GM12891 (cell line): Measurements from ENCODE around the gene ANKH.

Experiments used
- DNase-seq: peaks from one replicate; pipeline ENCODE4 v3.0.0; 2011; ENCODE audit warnings: low spot score; ENCODE audit not compliant: insufficient read length
- FAIRE-seq: peaks from 2 replicates; lab custom pipeline; 2011; peaks lifted over from hg19 to GRCh38; lab: Jason Lieb, UNC
- PAX5 ChIP-seq: IDR thresholded peaks from 2 replicates; pipeline ENCODE4 v1.6.1; 2011; ENCODE audit warnings: low read length, moderate library complexity, mild to moderate bottlenecking; ENCODE audit not compliant: insufficient read depth, severe bottlenecking
- POLR2A ChIP-seq: IDR thresholded peaks from 2 replicates; pipeline ENCODE4 v1.6.1; 2011; ENCODE audit warnings: low read depth, low read length, control low read depth
- POLR2AphosphoS5 ChIP-seq: IDR thresholded peaks from 2 replicates; pipeline ENCODE4 v1.6.1; 2011; ENCODE audit warnings: low read depth, low read length, control low read depth
- POU2F2 ChIP-seq: IDR thresholded peaks from 2 replicates; pipeline ENCODE4 v1.6.1; 2011; ENCODE audit warnings: low read depth, mild to moderate bottlenecking, control low read depth, low read length, moderate library complexity
- SPI1 ChIP-seq: IDR thresholded peaks from 2 replicates; pipeline ENCODE4 v1.6.1; 2011; ENCODE audit warnings: low read depth, low read length, control low read depth
- TAF1 ChIP-seq: IDR thresholded peaks from 2 replicates; pipeline ENCODE4 v1.6.1; 2011; ENCODE audit warnings: low read depth, low read length, control low read depth

ANKH gene

GRCh38 chr5:14794583-14795230 is 76.9 kb downstream of the ANKH start:
- DNase-seq (no peak), FAIRE-seq (no peak)
- TF ChIP-seq POU2F2, result no peak
- no peak for TF ChIP-seq SPI1
- no peak for TF ChIP-seq TAF1
- TF ChIP-seq PAX5, result no peak
- TF ChIP-seq POLR2AphosphoS5, result no peak
- no peak for TF ChIP-seq POLR2A

GRCh38 chr5:14793851-14794250 is 77.7 kb downstream of the ANKH start:
- FAIRE-seq, result no peak
- TF ChIP-seq POLR2AphosphoS5 (no peak), POU2F2 (no peak), SPI1 (no peak), TAF1 (no peak), POLR2A (no peak), PAX5 (no peak)
- DNase-seq, result no peak

GRCh38 chr5:14790911-14791310 is 80.7 kb downstream of the ANKH start:
- no peak for FAIRE-seq
- no peak for DNase-seq
- no peak for TF ChIP-seq TAF1
- TF ChIP-seq POLR2AphosphoS5, result no peak
- TF ChIP-seq POU2F2, result no peak
- no peak for TF ChIP-seq SPI1
- no peak for TF ChIP-seq POLR2A
- TF ChIP-seq PAX5, result no peak

- TF ChIP-seq POLR2A (no peak), TAF1 (no peak), POU2F2 (no peak), SPI1 (no peak; the same call in 1 of the 2 replicates)
- DNase-seq (no peak), FAIRE-seq (no peak)
Measured at GRCh38 chr5:14790220-14790619, 81.4 kb downstream of the ANKH start.

GRCh38 chr5:14787801-14788579 is 83.6 kb downstream of the ANKH start:
- DNase-seq (no peak), FAIRE-seq (no peak)
- TF ChIP-seq POU2F2, result no peak
- TF ChIP-seq SPI1, result peak; percentile 59

GRCh38 chr5:14783691-14784090 is 87.9 kb downstream of the ANKH start:
- TF ChIP-seq POU2F2 (no peak), POLR2AphosphoS5 (no peak), PAX5 (no peak), SPI1 (no peak), POLR2A (no peak), TAF1 (no peak)
- DNase-seq (peak; percentile 9), FAIRE-seq (no peak)

GRCh38 chr5:14782591-14782990 is 89.0 kb downstream of the ANKH start:
- no peak for DNase-seq
- FAIRE-seq, result no peak

GRCh38 chr5:14781106-14781505 is 90.5 kb downstream of the ANKH start:
- DNase-seq (no peak), FAIRE-seq (peak; percentile 28)
- no peak for TF ChIP-seq POU2F2
- TF ChIP-seq POLR2AphosphoS5, result no peak
- TF ChIP-seq PAX5, result no peak
- TF ChIP-seq SPI1, result no peak
- TF ChIP-seq TAF1, result no peak
- no peak for TF ChIP-seq POLR2A

More at GRCh38 chr5:14782591-14782990, 89.0 kb downstream of the ANKH start:
- TF ChIP-seq POLR2AphosphoS5 (no peak), POU2F2 (no peak), SPI1 (no peak), POLR2A (no peak), TAF1 (no peak), PAX5 (no peak)

GRCh38 chr5:14779975-14780374 is 91.6 kb downstream of the ANKH start:
- DNase-seq (no peak), FAIRE-seq (no peak)
- TF ChIP-seq POU2F2, result no peak
- TF ChIP-seq TAF1, result no peak
- TF ChIP-seq SPI1, result no peak
- no peak for TF ChIP-seq POLR2A
- TF ChIP-seq PAX5, result no peak
- TF ChIP-seq POLR2AphosphoS5, result no peak

GRCh38 chr5:14778792-14779070 is 92.8 kb downstream of the ANKH start:
- DNase-seq (no peak), FAIRE-seq (no peak)
- TF ChIP-seq POLR2AphosphoS5, result no peak
- TF ChIP-seq TAF1, result no peak
- no peak for TF ChIP-seq PAX5
- no peak for TF ChIP-seq SPI1
- no peak for TF ChIP-seq POLR2A
- no peak for TF ChIP-seq POU2F2
